RWPE2 (cell line): ENCODE results near the gene ST6GALNAC2.

ENCODE experiments used
- ATAC-seq: fragments of 200-7000 bp; cut with Tn5 transposase; 3 replicates; pipeline ENCODE4 v1.9.1; 2021; ENCODE audit warnings: low read depth
- DNase-seq: peaks from one replicate; pipeline ENCODE4 v3.0.0-alpha.2; 2020; ENCODE audit warnings: low spot score
- H3K27ac ChIP-seq: fragments of 450-650 bp; 2 replicates; pipeline ENCODE4 v1.5.1; 2017; ENCODE audit warnings: mild to moderate bottlenecking; ENCODE audit not compliant: poor library complexity, severe bottlenecking
- H3K27me3 ChIP-seq: fragments of 250-450 bp; sonication (Bioruptor Pico); 2 replicates; pipeline ENCODE4 v1.5.1; 2021; ENCODE audit warnings: mild to moderate bottlenecking, moderate library complexity; ENCODE audit not compliant: insufficient read depth, poor library complexity, severe bottlenecking
- H3K36me3 ChIP-seq: fragments of 250-450 bp; sonication (Bioruptor Pico); 2 replicates; pipeline ENCODE4 v1.5.1; 2020; ENCODE audit warnings: low read depth, mild to moderate bottlenecking, moderate library complexity
- H3K4me1 ChIP-seq: fragments of 250-450 bp; sonication (Bioruptor Pico); 2 replicates; pipeline ENCODE4 v1.5.1; 2021; ENCODE audit warnings: mild to moderate bottlenecking, moderate library complexity; ENCODE audit not compliant: insufficient read depth, poor library complexity, severe bottlenecking
- H3K4me3 ChIP-seq: fragments of 250-450 bp; sonication (Bioruptor Pico); 2 replicates; pipeline ENCODE4 v1.5.1; 2021; ENCODE audit warnings: mild to moderate bottlenecking, moderate library complexity; ENCODE audit not compliant: severe bottlenecking
- H3K9me3 ChIP-seq: fragments of 250-450 bp; sonication (Bioruptor Pico); 2 replicates; pipeline ENCODE4 v1.5.1; 2021; ENCODE audit warnings: mild to moderate bottlenecking, moderate library complexity; ENCODE audit not compliant: severe bottlenecking
- CTCF ChIP-seq: fragments of 450-650 bp; IDR thresholded peaks from one replicate; pipeline ENCODE4 v1.5.1; 2017; ENCODE audit warnings: mild to moderate bottlenecking, moderate library complexity; ENCODE audit not compliant: poor library complexity, severe bottlenecking

Gene ST6GALNAC2

DNA sequence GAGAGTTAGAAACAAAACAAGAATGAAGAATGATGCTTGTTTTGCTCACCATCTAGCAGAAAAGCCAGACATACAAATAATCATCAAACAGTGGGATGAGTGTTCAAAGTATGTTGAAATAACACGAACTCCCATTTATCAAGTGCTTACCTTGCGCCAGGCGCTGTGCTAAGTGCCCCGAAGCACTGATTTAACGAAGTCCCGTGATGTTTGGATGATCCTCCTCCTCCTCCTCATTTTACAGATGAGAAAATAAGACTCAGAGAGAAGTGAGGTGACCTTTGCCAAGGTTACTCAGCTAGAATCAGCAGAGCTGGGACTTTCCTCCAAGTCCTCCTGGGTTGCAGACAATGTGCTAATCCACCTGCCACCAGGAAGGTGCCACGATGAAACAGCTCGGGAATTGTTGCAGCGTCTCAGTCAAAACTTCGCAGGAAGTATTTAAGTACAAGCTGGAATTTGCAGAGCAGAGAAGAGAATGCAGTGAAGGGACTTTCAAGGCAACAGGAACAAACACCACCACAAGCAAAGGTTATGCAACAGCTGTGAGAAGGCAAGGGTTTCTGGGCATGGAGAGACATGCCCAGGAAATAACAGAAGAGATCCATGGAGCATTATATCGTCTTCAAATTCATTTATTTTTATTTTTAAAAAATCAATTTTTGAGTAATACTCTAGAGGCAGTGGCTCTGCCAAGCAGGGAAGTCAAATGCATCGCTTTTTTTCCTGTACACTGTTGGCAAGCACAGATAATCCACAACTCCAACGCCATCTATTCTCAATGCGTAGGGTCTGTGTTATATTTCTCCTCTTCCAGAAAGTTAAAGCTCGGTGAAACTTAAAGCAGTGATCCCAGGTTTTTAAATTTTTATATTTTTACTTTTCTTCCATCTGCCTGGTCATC is 34.7 kb downstream of the ST6GALNAC2 start:
- peaks cover 50% of the 10 kb centered on the region for H3K4me1 ChIP-seq
- no peaks in the 10 kb centered on the region for H3K36me3 ChIP-seq
- H3K27ac ChIP-seq: peak overlapping the region; percentile 86
- no peaks in the 10 kb centered on the region for H3K27me3 ChIP-seq
- H3K9me3 ChIP-seq: no peaks in the 10 kb centered on the region
- ATAC-seq: peak; percentile 53
- DNase-seq: no peak
- no peak for TF ChIP-seq CTCF
- peak overlapping the region; percentile 0 for H3K4me3 ChIP-seq

- no peaks in the 10 kb centered on the region for H3K9me3 ChIP-seq
- peaks cover 47% of the 10 kb centered on the region for H3K4me1 ChIP-seq
- H3K27ac ChIP-seq: peak overlapping the region; percentile 86
- no peak for TF ChIP-seq CTCF
- H3K4me3 ChIP-seq: no peak overlapping the region
- DNase-seq: no peak
- H3K36me3 ChIP-seq: no peaks in the 10 kb centered on the region
- ATAC-seq: no peak
- no peaks in the 10 kb centered on the region for H3K27me3 ChIP-seq
Measured at GRCh38 chr17:76549539-76549938, 36.1 kb downstream of the ST6GALNAC2 start.

DNA sequence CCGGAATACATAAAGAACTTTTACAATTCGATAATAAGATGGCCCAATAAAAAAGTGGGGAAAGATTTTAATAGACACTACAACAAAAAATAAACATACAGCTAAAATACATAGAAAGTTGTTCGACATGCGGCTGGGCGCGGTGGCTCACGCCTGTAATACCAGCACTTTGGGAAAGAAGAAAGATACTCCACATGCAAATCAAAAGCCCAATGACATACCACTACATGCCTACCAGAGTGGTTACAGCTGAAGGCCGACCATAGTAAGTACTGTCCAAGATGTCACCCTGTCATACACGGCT is 36.5 kb downstream of the ST6GALNAC2 start:
- no peaks in the 10 kb centered on the region for H3K27me3 ChIP-seq
- H3K36me3 ChIP-seq: no peaks in the 10 kb centered on the region

GRCh38 chr17:76548378-76549214 is 37.1 kb downstream of the ST6GALNAC2 start:
- Histone ChIP-seq H3K9me3 (no peaks in the 10 kb centered on the region), H3K27me3 (no peaks in the 10 kb centered on the region), H3K27ac (no peak overlapping the region), H3K4me1 (peaks cover 47% of the 10 kb centered on the region), H3K4me3 (no peak overlapping the region), H3K36me3 (no peaks in the 10 kb centered on the region)
- ATAC-seq (no peak), DNase-seq (no peak)
- no peak for TF ChIP-seq CTCF

More for the DNA sequence above, 36.5 kb downstream of the ST6GALNAC2 start:
- Histone ChIP-seq H3K9me3 (no peaks in the 10 kb centered on the region), H3K4me1 (peaks cover 47% of the 10 kb centered on the region), H3K4me3 (no peak overlapping the region), H3K27ac (no peak overlapping the region)
- no peak for TF ChIP-seq CTCF
- ATAC-seq: no peak
- no peak for DNase-seq
